Endodermal cell (in vitro differentiated cells): ENCODE measurements around the gene ARL13A. TPM values are rescaled to one million over a fixed set of nuclear protein-coding genes. Genes with fewer than 3 reads are reported as not detected.

Experiments
- DNase-seq: peaks from one replicate; pipeline ENCODE4 v3.0.0-alpha.2; 2017
- H3K27ac ChIP-seq: 2 replicates; pipeline ENCODE4 v1.5.1; 2013; ENCODE audit warnings: mild to moderate bottlenecking, low read depth, low read length, moderate library complexity
- H3K27me3 ChIP-seq: 2 replicates; pipeline ENCODE4 v1.6.1; 2013; ENCODE audit warnings: mild to moderate bottlenecking, low read length, moderate library complexity; ENCODE audit not compliant: insufficient read depth, control insufficient read depth, poor library complexity, severe bottlenecking
- H3K36me3 ChIP-seq: 2 replicates; pipeline ENCODE4 v1.7.0; 2013; ENCODE audit warnings: mild to moderate bottlenecking, low read length, moderate library complexity; ENCODE audit not compliant: control insufficient read depth, insufficient read depth
- H3K4me1 ChIP-seq: one replicate; pipeline ENCODE4 v1.7.0; 2013; ENCODE audit warnings: low read length; ENCODE audit not compliant: control insufficient read depth, insufficient read depth
- H3K4me3 ChIP-seq: 2 replicates; pipeline ENCODE4 v1.5.1; 2013; ENCODE audit warnings: mild to moderate bottlenecking, low read length, moderate library complexity
- H3K9ac ChIP-seq: 2 replicates; pipeline ENCODE4 v1.6.1; 2013; ENCODE audit warnings: mild to moderate bottlenecking, low read length, moderate library complexity; ENCODE audit not compliant: poor library complexity, severe bottlenecking; ENCODE audit errors: extremely low read depth
- H3K9me3 ChIP-seq: 2 replicates; pipeline ENCODE4 v1.6.1; 2013; ENCODE audit warnings: mild to moderate bottlenecking, low read length, moderate library complexity; ENCODE audit not compliant: control insufficient read depth
- H3K27ac Mint-ChIP-seq: 2 replicates; pipeline ENCODE4 v1.8.0; 2020; ENCODE audit warnings: mixed read lengths
- H3K27me3 Mint-ChIP-seq: 2 replicates; pipeline ENCODE4 v1.8.0; 2021; ENCODE audit warnings: mild to moderate bottlenecking, mixed read lengths; ENCODE audit not compliant: insufficient read depth
- H3K36me3 Mint-ChIP-seq: 2 replicates; pipeline ENCODE4 v1.8.0; 2020; ENCODE audit warnings: low read depth, mixed read lengths
- H3K4me1 Mint-ChIP-seq: 2 replicates; pipeline ENCODE4 v1.8.0; 2020; ENCODE audit warnings: mixed read lengths
- H3K4me3 Mint-ChIP-seq: 2 replicates; pipeline ENCODE4 v1.8.0; 2020; ENCODE audit warnings: mild to moderate bottlenecking, moderate library complexity, mixed read lengths
- H3K9me3 Mint-ChIP-seq: 2 replicates; pipeline ENCODE4 v1.8.0; 2020; ENCODE audit warnings: mild to moderate bottlenecking, mixed read lengths
- WGBS, 2 experiments: methylation state at CpG; one replicate each; pipeline versions ENCODE4 v1.1.5 to v1.1.7; 2013; ENCODE audit warnings: missing lambda C conversion rate in 2 of 2, mixed read lengths in 1 of 2; ENCODE audit not compliant: insufficient coverage in 1 of 2, insufficient read length in 1 of 2; 5-methylcytosine and 5-hydroxymethylcytosine counted together
- total RNA-seq, 2 donors: library from RNA; stranded (reverse); fragmentation: NEBNext Ultra II Directional in 1 of 2; extraction: Animal tissue kit (Norgen Biotek cat#: 25700) in 1 of 2; gene quantifications; 2 replicates in 1 of 2; 3 replicates in 1 of 2; pipeline ENCODE4 v1.2.1, GENCODE V29; 2021
- TF ChIP-seq, protein P1 (sequence below): fragments of 200-600 bp; sonication (generic); conservative IDR thresholded peaks from 2 replicates; pipeline ENCODE4 v1.5.0; 2021; ENCODE audit warnings: antibody characterized with exemption, mild to moderate bottlenecking

The ARL13A gene
- total RNA-seq, 2 donors from 2014 or later: not detected

DNA sequence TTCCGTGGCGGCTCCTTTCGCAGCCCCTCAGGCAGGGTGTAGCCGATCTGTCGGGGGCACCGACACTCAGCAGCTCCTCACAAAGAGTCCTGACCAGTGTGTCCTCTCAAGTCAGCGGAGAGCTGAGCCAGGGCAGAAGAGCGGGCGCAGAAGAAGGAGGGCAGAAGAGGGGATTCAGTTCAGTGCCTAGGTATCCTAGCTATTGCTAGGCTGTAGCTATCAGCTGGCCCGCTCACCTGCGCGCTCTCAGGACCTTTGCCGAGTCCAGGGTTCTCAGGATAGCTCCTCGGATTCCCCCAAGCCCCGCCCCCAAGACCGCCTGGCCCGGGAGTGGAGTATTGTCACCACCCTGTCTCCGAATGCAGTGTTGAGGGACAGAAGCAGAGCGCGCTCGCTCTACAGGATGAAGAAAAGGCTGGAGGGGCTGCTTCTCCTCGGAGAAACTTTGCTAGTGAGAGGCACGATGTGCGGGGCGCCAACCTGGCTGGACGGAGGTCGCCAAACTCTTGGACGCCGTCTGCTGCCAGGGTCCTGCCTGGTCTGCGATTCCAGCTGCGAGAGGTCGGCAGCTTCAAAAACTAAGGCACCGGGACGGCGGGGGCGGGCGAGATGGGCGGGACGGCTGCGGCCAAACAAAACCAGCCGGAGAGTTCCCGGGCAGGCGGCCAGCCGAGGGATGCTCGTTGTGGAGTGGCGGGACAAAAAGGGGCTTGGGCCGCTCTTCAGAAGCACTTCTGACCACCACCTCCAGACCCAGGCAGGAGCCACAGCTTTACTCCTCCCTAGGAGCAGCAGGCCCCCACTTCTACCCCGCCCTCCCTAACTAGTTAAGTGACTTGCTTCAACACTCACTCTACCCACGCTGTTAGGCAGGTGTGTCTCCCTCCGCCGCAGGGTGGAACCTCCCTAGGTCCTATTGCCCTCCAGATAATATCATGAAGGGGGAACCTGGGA, 40.6 kb upstream of the ARL13A start, which contains the start of gene XKRX:
TSS of gene XKRX (minus strand) at position 258 of the 954 bp plus-strand sequence. CDS start 613 bp downstream, outside the sequence.
- Mint-ChIP-seq H3K4me1 (no peaks in the 10 kb centered on the region), H3K4me3 (peak within 1 kb of the TSS; percentile 75), H3K27me3 (peaks cover 15% of the 10 kb centered on the region), H3K36me3 (peaks cover 2% of the 10 kb centered on the region), H3K27ac (peak within 1 kb of the TSS; percentile 90), H3K9me3 (peaks cover 58% of the 10 kb centered on the region)
- peak; percentile 91 for DNase-seq
- Histone ChIP-seq H3K36me3 (no peaks in the 10 kb centered on the region), H3K27me3 (peaks cover 13% of the 10 kb centered on the region), H3K27ac (no peak within 1 kb of the TSS), H3K9ac (no peak within 1 kb of the TSS), H3K4me1 (no peaks in the 10 kb centered on the region), H3K9me3 (no peaks in the 10 kb centered on the region), H3K4me3 (peak within 1 kb of the TSS; percentile 78)
- 0% methylated on average over 11 to 51 of the region's 51 CpGs for WGBS, 2 experiments
- TF ChIP-seq, protein P1, sequence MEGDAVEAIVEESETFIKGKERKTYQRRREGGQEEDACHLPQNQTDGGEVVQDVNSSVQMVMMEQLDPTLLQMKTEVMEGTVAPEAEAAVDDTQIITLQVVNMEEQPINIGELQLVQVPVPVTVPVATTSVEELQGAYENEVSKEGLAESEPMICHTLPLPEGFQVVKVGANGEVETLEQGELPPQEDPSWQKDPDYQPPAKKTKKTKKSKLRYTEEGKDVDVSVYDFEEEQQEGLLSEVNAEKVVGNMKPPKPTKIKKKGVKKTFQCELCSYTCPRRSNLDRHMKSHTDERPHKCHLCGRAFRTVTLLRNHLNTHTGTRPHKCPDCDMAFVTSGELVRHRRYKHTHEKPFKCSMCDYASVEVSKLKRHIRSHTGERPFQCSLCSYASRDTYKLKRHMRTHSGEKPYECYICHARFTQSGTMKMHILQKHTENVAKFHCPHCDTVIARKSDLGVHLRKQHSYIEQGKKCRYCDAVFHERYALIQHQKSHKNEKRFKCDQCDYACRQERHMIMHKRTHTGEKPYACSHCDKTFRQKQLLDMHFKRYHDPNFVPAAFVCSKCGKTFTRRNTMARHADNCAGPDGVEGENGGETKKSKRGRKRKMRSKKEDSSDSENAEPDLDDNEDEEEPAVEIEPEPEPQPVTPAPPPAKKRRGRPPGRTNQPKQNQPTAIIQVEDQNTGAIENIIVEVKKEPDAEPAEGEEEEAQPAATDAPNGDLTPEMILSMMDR: no peak

DNA sequence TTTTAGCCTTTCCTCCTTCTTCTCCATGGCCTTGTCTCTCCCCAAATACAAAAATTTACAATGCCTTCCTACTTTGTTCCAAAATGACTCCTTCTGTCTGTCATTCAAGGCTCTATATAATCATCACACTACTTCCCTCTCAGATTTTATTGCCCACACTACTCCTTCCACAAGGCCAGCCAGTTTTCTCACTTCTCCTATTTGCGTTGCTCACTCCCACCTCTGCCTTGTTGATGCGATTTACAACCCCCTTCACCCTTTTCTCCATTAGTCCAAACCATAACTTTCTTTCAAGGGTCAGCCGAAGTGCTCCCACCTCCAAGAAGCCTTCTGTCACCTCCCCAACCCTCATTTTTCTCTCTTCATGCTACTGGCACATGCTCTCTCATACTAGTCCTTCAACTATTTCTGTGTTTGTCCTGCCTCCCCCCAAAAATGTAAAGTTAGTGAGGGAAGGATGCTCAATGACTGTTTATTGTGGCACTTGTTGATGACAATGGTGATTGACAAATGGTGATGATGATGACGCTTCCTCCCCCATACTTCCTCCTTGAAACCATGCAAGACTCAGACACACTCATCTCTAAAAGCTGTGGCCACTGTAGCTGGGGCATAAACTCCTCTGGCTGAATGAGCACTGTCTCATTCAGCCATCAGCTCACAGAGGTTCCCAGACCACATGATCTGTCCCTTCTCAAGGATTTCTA, 38.1 kb upstream of the ARL13A start:
- Histone ChIP-seq H3K27ac (no peak overlapping the region), H3K4me1 (no peaks in the 10 kb centered on the region), H3K27me3 (peaks cover 13% of the 10 kb centered on the region), H3K4me3 (no peak overlapping the region), H3K36me3 (no peaks in the 10 kb centered on the region), H3K9ac (no peak overlapping the region), H3K9me3 (no peaks in the 10 kb centered on the region)
- Mint-ChIP-seq H3K36me3 (peaks cover 2% of the 10 kb centered on the region), H3K27me3 (peaks cover 13% of the 10 kb centered on the region), H3K27ac (no peak overlapping the region), H3K4me1 (no peaks in the 10 kb centered on the region), H3K4me3 (no peak overlapping the region), H3K9me3 (peaks cover 48% of the 10 kb centered on the region)
- TF ChIP-seq, protein P1: no peak
- WGBS, 2 experiments: 91% methylated on average over 3 of the region's 4 CpGs; no CpG with 5 or more reads in 1 of the 2 experiments
- no peak for DNase-seq

DNA sequence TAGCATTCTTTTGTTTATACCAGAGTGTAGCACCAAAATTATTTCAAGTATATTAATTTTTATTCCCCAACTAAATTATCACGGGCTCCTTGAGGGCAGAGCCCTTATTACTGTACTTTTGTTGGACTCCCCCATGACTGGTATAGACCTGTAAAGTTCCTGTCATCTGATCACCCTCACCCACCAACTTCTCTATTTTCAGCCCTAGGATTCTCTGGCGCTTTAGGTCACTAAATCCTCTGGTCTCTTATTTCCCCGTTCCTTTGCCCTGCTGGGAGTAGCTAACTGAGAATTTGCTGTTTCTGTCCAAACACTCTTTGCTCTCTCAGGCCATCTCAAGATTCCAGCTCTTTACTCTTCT, 37.6 kb upstream of the ARL13A start:
- no peaks in the 10 kb centered on the region for H3K9me3 ChIP-seq
- H3K27me3 ChIP-seq: peaks cover 13% of the 10 kb centered on the region
- TF ChIP-seq, protein P1: no peak
- WGBS, 2 experiments: 95 to 100% methylated on average over 2 to 3 of the region's 3 CpGs
- H3K36me3 ChIP-seq: no peaks in the 10 kb centered on the region
- Mint-ChIP-seq H3K9me3 (peaks cover 44% of the 10 kb centered on the region), H3K27ac (no peak overlapping the region), H3K4me1 (no peaks in the 10 kb centered on the region), H3K27me3 (peaks cover 13% of the 10 kb centered on the region), H3K4me3 (no peak overlapping the region), H3K36me3 (peaks cover 2% of the 10 kb centered on the region)
- no peak for DNase-seq
- H3K4me1 ChIP-seq: no peaks in the 10 kb centered on the region
- H3K27ac ChIP-seq: no peak overlapping the region
- no peak overlapping the region for H3K4me3 ChIP-seq
- H3K9ac ChIP-seq: no peak overlapping the region
